ENCODE results near the gene ANKRD60.

The ANKRD60 gene

GRCh38 chr20:58244517-58245030 is 16.1 kb upstream of the ANKRD60 start:
- DNase-seq, result no peak

GRCh38 chr20:58243653-58244410 is 15.4 kb upstream of the ANKRD60 start:
- no peak for DNase-seq

- DNase-seq, result no peak
Measured at GRCh38 chr20:58242824-58243223, 14.4 kb upstream of the ANKRD60 start.

GRCh38 chr20:58241766-58242465 is 13.5 kb upstream of the ANKRD60 start:
- DNase-seq, result no peak

GRCh38 chr20:58240471-58240870 is 12.0 kb upstream of the ANKRD60 start:
- DNase-seq, result no peak

GRCh38 chr20:58239216-58239615 is 10.8 kb upstream of the ANKRD60 start:
- DNase-seq, result peak; percentile 43

GRCh38 chr20:58238490-58238889 is 10.0 kb upstream of the ANKRD60 start:
- peak; percentile 55 for DNase-seq

- DNase-seq, result no peak
Measured at GRCh38 chr20:58237318-58238132, 9.1 kb upstream of the ANKRD60 start.

GRCh38 chr20:58236612-58237317 is 8.3 kb upstream of the ANKRD60 start:
- DNase-seq, result peak; percentile 54

- DNase-seq, result no peak
Measured at GRCh38 chr20:58235010-58235409, 6.6 kb upstream of the ANKRD60 start.

- DNase-seq, result no peak
Measured at GRCh38 chr20:58233881-58234528, 5.6 kb upstream of the ANKRD60 start.

- no peak for DNase-seq
Measured at GRCh38 chr20:58233393-58233792, 4.9 kb upstream of the ANKRD60 start.

GRCh38 chr20:58231683-58232082 is 3.2 kb upstream of the ANKRD60 start:
- DNase-seq, result no peak

GRCh38 chr20:58229198-58229798 is 845 bp upstream of the ANKRD60 start:
- peak; percentile 82 for DNase-seq

GRCh38 chr20:58228103-58228483 is 360 bp downstream of the ANKRD60 start:
- DNase-seq, result no peak

- no peak for DNase-seq
Measured at GRCh38 chr20:58227391-58228102, 906 bp downstream of the ANKRD60 start.

- no peak for DNase-seq
Measured at GRCh38 chr20:58225452-58226200, 2.8 kb downstream of the ANKRD60 start.

- DNase-seq, result no peak
Measured at GRCh38 chr20:58224974-58225373, 3.5 kb downstream of the ANKRD60 start.

- no peak for DNase-seq
Measured at GRCh38 chr20:58224097-58224496, 4.4 kb downstream of the ANKRD60 start.

GRCh38 chr20:58223358-58223941 is 5.0 kb downstream of the ANKRD60 start:
- no peak for DNase-seq

Data from DMS79 (cell line).